GM18502 (cell line): ENCODE results near the gene MSH4.
A peak's percentile ranks its signal among the peaks of the same experiment; 100 is the strongest.
"Not testable (repeated sequence)": the region's sequence is repeated elsewhere in the genome, so short reads cannot be mapped to it uniquely, and the experiment has no call there.

Experiments
- ATAC-seq: cut with Tn5 transposase; IDR thresholded peaks from one replicate; pipeline ENCODE4 v1.9.1; 2021; ENCODE audit warnings: mild to moderate bottlenecking; ENCODE audit not compliant: unreplicated experiment, poor library complexity

Gene MSH4

DNA sequence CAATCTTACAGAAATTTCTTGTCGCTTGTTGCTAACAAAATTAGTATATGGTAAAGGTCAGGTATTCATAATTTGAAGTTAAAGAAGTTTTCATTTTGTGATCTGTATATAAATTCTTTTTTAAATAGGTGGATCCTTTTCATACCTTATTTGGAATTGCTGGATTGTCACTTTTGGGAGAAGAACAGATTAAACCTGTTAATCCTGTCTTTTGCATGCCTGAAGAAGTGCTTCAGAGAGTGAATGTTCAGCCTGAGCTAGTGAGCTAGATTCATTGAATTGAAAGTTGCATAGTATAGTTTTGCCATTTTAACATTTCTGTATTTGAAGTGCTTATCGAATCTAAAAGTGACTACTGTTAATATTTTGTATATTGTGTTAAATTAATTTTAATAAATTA is 2.3 kb upstream of the MSH4 start:
- no peak for ATAC-seq

DNA sequence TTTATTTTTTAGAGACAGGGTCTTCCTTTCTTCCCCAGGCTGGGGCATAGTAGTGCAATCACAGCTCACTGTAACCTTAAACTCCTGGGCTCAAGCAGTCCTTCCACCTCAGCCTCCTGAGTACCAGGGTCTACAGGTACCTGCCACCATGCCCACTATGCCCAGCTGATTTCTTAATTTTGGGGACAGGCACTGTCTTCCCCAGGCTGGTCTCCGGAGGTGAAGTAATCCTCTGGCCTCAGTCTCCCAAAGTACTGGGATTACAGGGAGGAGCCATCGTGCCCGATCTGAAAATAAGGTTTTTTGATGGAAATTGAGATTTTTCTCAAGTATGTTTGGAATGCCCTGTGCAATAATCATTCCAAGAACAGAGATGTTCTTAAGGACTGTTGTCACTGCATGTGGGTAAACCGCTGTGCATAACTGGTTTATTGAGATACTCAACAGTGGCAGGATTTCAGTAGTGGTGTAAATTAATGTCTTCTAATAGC is 934 bp upstream of the MSH4 start:
- peak; percentile 10 for ATAC-seq

DNA sequence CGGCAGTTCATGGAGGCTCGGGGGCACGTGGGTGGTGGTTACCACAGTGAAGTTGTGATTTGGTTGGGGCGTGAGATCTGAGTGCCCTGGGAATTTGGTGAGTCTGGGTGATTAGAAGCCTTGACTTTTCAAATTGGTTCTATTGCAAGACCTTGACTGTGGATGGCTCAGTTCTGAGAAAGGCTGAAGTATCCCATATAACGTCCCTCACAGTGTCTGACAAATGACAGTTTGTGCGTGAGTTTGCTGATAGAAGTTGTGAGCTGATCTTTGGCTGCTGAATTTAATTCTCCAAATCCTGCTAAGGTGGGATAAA is 549 bp downstream of the MSH4 start:
- peak; percentile 31 for ATAC-seq

GRCh38 chr1:75797606-75798216 is 1.0 kb downstream of the MSH4 start:
- no peak for ATAC-seq

- not testable (repeated sequence) for ATAC-seq
Observed at GRCh38 chr1:75801480-75801879, 4.8 kb downstream of the MSH4 start.

GRCh38 chr1:75808921-75809320 is 12.2 kb downstream of the MSH4 start:
- ATAC-seq: no peak

GRCh38 chr1:75810113-75810512 is 13.4 kb downstream of the MSH4 start:
- ATAC-seq: not testable (repeated sequence)

GRCh38 chr1:75811211-75811981 is 14.7 kb downstream of the MSH4 start:
- no peak for ATAC-seq

DNA sequence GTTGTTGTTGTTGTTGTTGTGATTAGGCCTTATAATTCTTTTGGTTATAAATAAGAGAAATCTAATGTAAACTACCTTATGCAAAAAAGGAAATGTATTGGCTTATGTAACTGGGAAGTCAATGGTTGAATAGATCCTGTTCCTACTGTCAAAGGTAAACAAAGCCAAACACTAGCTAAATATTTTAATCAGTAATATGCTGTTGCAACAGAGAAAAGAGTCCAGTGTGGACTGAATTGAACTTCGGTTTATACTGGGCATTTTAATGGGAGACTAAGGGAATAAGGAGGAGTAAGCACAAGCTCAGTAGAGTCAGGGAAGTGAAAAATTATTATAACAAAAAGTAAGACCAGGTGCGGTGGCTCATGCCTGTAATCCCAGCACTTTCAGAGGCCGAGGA is 15.4 kb downstream of the MSH4 start:
- no peak for ATAC-seq

GRCh38 chr1:75823596-75823995 is 26.9 kb downstream of the MSH4 start:
- not testable (repeated sequence) for ATAC-seq

DNA sequence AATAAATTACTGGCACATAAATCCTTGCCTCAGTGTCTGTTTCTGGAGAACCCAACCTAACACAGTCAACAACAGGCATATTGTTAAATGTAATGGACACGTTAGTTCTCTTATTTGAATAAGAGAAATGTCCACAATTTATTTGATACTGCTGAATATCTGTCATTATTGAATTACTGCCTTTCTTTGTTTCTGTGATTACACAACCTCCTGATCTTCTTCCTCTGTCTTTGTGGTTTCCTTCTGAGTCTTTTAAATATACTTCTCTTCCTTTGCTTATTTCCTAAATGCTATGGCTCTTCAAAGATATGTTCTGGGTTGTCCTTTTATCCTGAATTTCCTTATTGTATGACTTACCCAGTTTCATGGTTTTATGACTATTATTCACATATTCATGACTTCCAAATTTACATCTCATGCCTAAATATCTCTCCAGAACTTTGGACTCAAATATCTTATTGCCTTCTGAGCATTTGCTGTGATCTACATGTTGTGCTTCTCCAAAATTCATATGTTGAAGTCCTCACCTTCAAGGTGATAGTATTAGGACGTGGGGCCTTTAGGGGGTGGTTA is 39.9 kb downstream of the MSH4 start:
- ATAC-seq: no peak

GRCh38 chr1:75838079-75838478 is 41.4 kb downstream of the MSH4 start:
- no peak for ATAC-seq

- ATAC-seq: no peak
Observed at GRCh38 chr1:75841421-75841820, 44.7 kb downstream of the MSH4 start.

DNA sequence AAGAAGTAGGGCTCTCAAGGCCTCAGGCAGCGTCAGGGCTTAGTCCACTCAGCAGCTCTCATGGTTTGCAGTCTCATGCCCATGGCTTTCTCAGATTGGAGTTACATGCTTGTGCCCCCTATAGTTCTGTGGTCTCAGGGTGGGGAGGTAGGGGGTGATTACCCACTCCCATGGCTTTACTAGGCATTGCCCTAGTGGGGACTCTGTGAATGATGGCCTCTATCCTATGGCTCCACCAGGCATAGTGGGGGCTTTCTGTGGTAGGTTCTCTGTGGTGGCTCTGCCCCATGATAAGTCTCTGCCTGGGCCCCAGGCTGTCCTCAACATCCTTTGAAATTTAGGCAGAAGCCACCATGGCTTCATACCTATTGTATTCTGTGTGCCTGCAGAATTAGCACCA is 48.9 kb downstream of the MSH4 start:
- no peak for ATAC-seq

- no peak for ATAC-seq
Observed at GRCh38 chr1:75855010-75855409, 58.3 kb downstream of the MSH4 start.

DNA sequence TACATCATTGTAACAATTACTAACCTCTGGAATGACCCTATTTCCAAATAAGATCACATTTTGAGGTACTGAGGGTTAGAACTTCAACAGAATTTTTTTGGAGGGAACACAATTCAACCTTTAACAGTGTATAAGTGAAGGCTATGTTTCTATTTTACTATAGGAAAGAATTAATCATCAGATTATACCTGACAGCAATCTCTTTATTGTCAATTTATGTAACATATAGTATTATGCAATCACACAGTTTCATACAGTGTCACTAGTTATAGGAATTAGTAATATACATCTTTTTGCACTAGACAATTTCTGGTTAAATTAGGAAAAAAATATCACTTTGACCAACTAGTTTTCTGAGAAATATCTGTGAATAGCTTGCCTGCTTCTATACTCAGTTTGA is 59.1 kb downstream of the MSH4 start:
- no peak for ATAC-seq

GRCh38 chr1:75861831-75862230 is 65.1 kb downstream of the MSH4 start:
- ATAC-seq: no peak

DNA sequence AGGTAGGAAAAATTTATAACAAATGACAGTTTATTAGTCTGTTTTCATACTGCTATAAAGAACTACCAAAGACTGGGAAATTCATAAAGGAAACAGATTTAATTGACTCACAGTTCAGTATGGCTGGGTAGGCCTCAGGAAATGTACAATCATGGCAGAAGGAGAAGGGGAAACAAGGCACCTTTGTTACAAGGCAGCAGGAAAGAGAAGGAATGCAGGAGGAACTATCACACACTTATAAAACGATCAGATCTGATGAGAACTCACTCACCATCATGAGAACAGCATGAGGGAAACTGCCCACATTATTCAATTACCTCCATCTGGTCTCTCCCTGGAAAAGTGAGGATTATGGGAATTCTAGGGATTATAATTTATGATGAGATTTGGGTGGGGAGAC is 74.3 kb downstream of the MSH4 start:
- ATAC-seq: no peak

- ATAC-seq: no peak
Observed at GRCh38 chr1:75879985-75880384, 83.3 kb downstream of the MSH4 start.

DNA sequence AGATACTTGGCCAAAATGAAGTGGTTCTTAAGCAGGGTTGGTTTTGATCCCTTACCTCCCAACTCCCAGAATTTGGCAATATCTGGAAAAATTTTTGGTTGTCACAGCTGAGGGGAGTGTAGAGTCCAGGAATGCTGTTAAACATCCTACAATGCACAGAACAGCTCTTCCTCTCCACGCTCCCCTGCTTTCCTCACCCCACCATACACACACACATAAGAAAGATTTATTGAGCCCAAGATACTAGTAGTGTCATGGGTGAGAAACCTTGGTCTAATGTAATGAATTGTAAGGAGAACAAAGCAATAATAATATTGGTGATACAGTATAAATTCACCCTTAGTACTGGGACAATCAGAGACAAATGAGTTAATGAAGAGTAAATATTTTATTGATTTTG is 87.8 kb downstream of the MSH4 start:
- ATAC-seq: no peak

DNA sequence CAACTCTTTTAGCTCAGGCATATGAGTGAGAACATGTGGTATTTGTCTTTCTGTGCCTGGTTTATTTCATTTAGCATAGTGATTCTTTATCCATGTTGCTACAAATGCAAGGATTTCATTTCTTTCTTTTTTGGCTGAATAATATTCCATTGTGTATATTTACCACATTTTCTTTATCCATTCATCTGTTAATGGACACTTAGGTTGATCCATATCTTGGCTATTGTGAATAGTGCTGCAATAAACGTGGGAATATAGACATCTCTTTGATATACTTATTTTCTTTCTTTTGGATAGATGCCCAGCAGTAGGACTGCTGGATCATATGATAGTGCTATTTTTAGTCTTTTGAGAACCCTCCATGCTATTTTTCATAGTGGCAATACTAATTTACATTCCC is 104.7 kb downstream of the MSH4 start:
- ATAC-seq: no peak

GRCh38 chr1:75908717-75909152 is 112.1 kb downstream of the MSH4 start:
- peak; percentile 81 for ATAC-seq
